Adrenal gland (tissue), 12 donors: ENCODE results near the gene BSPRY. TPM values are rescaled to one million over a fixed set of nuclear protein-coding genes. Genes with fewer than 3 reads are reported as not detected.

Source experiments
- DNase-seq, 7 donors: peaks; one replicate each; pipeline ENCODE4 v3.0.0-alpha.2; 2019 to 2020
- H3K27ac ChIP-seq, 5 donors: fragments of 200-600 bp; sonication (generic) in 4 of 5; 1 replicate in 3 of 5; 2 replicates in 2 of 5; pipeline versions ENCODE4 v1.5.1 to v1.8.0; 2016 to 2020; ENCODE audit warnings: mild to moderate bottlenecking in 1 of 5
- H3K27me3 ChIP-seq: fragments of 200-600 bp; 2 replicates; pipeline ENCODE4 v1.8.0; 2021
- H3K36me3 ChIP-seq, 2 donors: fragments of 200-600 bp; replicated peaks in 1 of 2; 1 replicate in 1 of 2; 2 replicates in 1 of 2; pipeline versions ENCODE4 v1.5.1 to v1.8.0; 2018 to 2022
- H3K4me1 ChIP-seq, 2 donors: fragments of 200-600 bp; replicated peaks in 1 of 2; 1 replicate in 1 of 2; 2 replicates in 1 of 2; pipeline versions ENCODE4 v1.5.1 to v1.8.0; 2018 to 2021
- H3K4me3 ChIP-seq, 4 donors: fragments of 200-600 bp; sonication (generic) in 3 of 4; one replicate each; pipeline ENCODE4 v1.5.1; 2016 to 2018
- H3K9me3 ChIP-seq, 3 donors: fragments of 200-600 bp; sonication (generic) in 1 of 3; replicated peaks in 1 of 3; 1 replicate in 2 of 3; 2 replicates in 1 of 3; pipeline versions ENCODE4 v1.5.1 to v1.8.0; 2016 to 2021
- POLR2A ChIP-seq, 2 donors: fragments of 450-650 bp; IDR thresholded peaks; one replicate each; pipeline ENCODE4 v1.6.1; 2017; ENCODE audit warnings: antibody characterized with exemption in 2 of 2, mild to moderate bottlenecking in 2 of 2, moderate library complexity in 1 of 2
- WGBS, 4 donors: extraction: QIAGEN DNeasy Blood & Tissue Kit in 2 of 4; methylation state at CpG; one replicate each; pipeline versions ENCODE4 v1.1.5 to v1.1.7; 2013 to 2017; 5-methylcytosine and 5-hydroxymethylcytosine counted together
- intact Hi-C, 2 donors: fragments of 100-400 bp; cut with DNase I; formaldehyde crosslinking; loops; one replicate each; pipeline versions ENCODE4 v1.14.1 to v1.15.0; 2022 to 2023
- polyA plus RNA-seq, 3 donors: library from polyadenylated mRNA; stranded (reverse); fragments of 200-250 nt in 2 of 3; fragments of 350-450 nt in 1 of 3; fragmentation: Illumina TruSeq in 1 of 3; extraction: RNeasy Lipid Tissue Mini Kit (QIAGEN cat#74804) in 1 of 3; gene quantifications; one replicate each; pipeline ENCODE4 v1.2.3, GENCODE V29; 2013 to 2014
- total RNA-seq, 9 donors: library from RNA; depleted of rRNA in 4 of 9; stranded (reverse); fragments of >200 nt in 4 of 9; fragments of 120-200 nt in 1 of 9; fragmentation: NEBNext Ultra II Directional in 1 of 9; extraction: Animal tissue kit (Norgen Biotek cat#: 25700) in 1 of 9; gene quantifications; one replicate each; pipeline versions ENCODE4 v1.1.0 to v1.2.4, GENCODE V29; 2013 to 2023
- TF ChIP-seq, protein P1 (sequence below), 6 experiments: fragments of 450-650 bp in 4 of 6; fragments of 200-600 bp in 2 of 6; sonication (generic) in 1 of 6; IDR thresholded peaks; 1 replicate in 5 of 6; 2 replicates in 1 of 6; pipeline versions ENCODE4 v1.5.1 to v1.8.0; 2016 to 2021; ENCODE audit warnings: antibody characterized with exemption in 6 of 6, mild to moderate bottlenecking in 2 of 6, moderate library complexity in 1 of 6
- donor health status: healthy with polysubstance abuse.
- donor health status: Bipolar disorder and iron deficiency.
- donor health status: DM: yes; HTN: yes; CAD: no.
- donor health status: DM: no; HTN: no; CAD: no.
- donor health status: DM: no; HTN: no; CAD: no.
- donor health status: DM: yes; HTN: yes; CAD: no.

The BSPRY gene
- total and polyA plus RNA-seq, 12 donors: 0.89 to 18.6 (median 3.7) TPM

DNA sequence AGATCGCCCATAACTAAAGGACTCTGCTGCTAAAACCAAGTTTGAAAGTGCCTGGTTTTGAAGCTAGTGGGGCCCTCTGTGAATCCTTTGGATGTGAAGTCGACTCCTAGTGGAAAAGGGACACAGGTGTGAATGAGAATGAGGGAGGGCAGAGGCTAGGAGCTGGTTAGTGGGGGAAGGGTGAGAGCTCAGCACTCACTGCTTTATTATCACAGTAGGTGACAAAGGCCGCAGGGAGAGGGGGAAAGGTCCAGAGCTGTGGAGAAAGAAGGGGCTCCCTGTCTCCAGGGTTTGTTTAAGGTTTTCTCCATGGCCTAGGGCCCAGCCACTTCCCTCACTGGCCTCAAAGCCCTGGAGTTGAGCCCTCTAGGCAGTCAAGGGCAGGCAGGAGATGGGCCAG is 23.9 kb downstream of the BSPRY start:
- Histone ChIP-seq H3K36me3 (peaks cover 0 to 25% of the 10 kb centered on the region in 2 donors), H3K27me3 (no peaks in the 10 kb centered on the region), H3K27ac (peak overlapping the region in 2 of 5 donors; percentile 36 to 68), H3K4me3 (no peak overlapping the region), H3K9me3 (no peaks in the 10 kb centered on the region), H3K4me1 (peaks cover 23 to 28% of the 10 kb centered on the region in 2 donors)
- DNase-seq: no peak
- 69 to 75% (median 74%) methylated on average over 3 of the region's 3 CpGs for WGBS, 4 donors
- intact Hi-C loops: no loop called here
- TF ChIP-seq POLR2A (IDR thresholded peaks at IDR 0.05): no peak
- TF ChIP-seq, protein P1, sequence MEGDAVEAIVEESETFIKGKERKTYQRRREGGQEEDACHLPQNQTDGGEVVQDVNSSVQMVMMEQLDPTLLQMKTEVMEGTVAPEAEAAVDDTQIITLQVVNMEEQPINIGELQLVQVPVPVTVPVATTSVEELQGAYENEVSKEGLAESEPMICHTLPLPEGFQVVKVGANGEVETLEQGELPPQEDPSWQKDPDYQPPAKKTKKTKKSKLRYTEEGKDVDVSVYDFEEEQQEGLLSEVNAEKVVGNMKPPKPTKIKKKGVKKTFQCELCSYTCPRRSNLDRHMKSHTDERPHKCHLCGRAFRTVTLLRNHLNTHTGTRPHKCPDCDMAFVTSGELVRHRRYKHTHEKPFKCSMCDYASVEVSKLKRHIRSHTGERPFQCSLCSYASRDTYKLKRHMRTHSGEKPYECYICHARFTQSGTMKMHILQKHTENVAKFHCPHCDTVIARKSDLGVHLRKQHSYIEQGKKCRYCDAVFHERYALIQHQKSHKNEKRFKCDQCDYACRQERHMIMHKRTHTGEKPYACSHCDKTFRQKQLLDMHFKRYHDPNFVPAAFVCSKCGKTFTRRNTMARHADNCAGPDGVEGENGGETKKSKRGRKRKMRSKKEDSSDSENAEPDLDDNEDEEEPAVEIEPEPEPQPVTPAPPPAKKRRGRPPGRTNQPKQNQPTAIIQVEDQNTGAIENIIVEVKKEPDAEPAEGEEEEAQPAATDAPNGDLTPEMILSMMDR (IDR thresholded peaks at IDR 0.05): no peak

DNA sequence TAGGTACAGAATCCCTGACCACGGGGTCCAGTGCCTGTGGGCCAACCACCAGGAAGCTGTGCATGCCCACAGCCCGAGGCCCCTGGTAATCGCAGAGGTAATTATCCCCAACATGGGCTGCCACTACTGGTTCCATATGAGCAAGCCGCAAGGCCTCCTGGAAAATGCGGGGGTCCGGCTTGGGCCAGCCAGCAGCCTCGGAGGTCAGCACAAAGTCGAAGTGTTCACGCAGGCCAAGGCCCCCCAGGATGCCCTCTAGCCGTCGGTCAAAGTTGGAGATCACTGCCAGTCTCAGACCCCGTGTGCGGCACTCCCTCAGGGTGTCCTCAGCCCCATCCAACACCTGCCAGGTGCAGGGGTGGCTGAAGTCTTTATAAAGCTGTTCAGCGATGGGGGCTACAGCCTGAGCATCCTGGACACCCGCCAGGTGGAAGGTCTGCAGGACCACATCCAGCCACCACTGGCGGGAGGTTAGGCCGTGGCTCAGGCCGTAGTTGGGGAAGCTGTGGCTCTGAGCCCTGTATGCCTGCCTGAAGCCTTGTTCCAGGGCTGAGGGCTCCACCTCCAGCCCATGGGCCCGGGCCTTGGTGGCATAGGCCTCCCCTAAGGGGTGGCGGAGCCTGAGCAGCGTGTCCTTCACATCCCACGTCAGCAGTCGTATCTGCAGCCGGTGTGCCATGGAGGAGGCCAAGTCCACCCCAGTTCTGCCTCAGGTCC is 24.5 kb downstream of the BSPRY start:
- TF ChIP-seq POLR2A (IDR thresholded peaks at IDR 0.05): no peak
- TF ChIP-seq, protein P1 (IDR thresholded peaks at IDR 0.05): no peak
- Histone ChIP-seq H3K27me3 (no peaks in the 10 kb centered on the region), H3K4me3 (no peak overlapping the region), H3K36me3 (peaks cover 0 to 25% of the 10 kb centered on the region in 2 donors), H3K27ac (peak overlapping the region in 2 of 5 donors; percentile 36 to 68), H3K4me1 (peaks cover 26 to 31% of the 10 kb centered on the region in 2 donors), H3K9me3 (no peaks in the 10 kb centered on the region)
- DNase-seq: peak in 2 of 7 donors; percentile 29 to 53
- 66 to 80% (median 73%) methylated on average over 10 to 24 of the region's 24 CpGs for WGBS, 4 donors
- intact Hi-C loops: no loop called here

DNA sequence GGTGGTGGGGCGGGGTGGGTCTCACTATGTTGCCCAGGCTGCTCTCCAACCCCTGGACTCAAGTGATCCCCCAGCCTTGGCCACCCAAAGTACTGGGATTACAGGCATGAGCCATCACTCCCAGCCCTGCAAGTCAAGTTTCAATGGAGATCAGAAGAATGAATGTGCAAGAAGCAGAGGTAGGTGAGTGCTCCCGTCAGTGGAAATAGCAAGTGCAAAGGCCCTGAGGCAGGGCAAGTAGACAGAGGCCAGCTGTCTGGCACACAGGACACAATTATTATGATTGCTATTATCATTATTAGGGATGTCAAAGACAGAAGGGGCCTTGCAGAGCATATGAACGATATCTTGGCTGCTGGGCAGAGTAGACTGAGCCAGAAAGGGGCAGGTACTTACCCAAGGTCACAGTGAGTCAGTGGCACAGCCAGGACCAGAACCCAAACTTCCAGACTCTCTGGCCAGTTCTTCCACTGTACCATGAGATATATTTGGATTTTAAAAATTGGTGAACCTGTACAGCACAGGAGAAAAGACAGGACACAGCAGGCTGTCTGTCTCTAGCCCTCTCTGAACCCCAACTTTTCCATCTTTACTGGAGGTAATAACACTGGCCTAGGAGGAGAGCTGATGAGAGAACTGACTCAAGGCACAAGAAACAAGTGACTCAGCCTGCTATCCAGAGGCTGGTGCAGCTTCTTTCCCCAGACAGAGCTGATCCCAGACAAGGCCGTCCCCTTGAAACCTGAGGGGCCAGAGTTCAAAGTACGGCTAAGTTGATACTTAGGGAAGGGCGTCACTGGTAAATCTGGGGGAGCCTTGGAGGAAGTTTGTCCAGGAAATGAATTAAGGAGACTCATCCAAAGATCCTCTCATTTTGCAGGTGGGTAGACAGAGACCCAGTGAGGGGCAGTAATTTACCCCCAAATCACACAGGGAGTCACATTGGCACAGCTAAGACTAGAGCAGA is 26.0 kb downstream of the BSPRY start:
- H3K27ac ChIP-seq: peak overlapping the region; percentile 87 to 99 (median 91)
- H3K4me1 ChIP-seq: peaks cover 31 to 36% of the 10 kb centered on the region in 2 donors
- 47 to 66% (median 60%) methylated on average over 6 of the region's 6 CpGs for WGBS, 4 donors
- peak; percentile 51 to 87 (median 82) for DNase-seq
- intact Hi-C loops: no loop called here
- H3K27me3 ChIP-seq: no peaks in the 10 kb centered on the region
- TF ChIP-seq, protein P1 (IDR thresholded peaks at IDR 0.05): no peak
- TF ChIP-seq POLR2A (IDR thresholded peaks at IDR 0.05): peak in 1 of 2 donors; percentile 67
- H3K36me3 ChIP-seq: peaks cover 0 to 25% of the 10 kb centered on the region in 2 donors
- peak overlapping the region in 2 of 4 donors; percentile 78 to 99 for H3K4me3 ChIP-seq
- no peaks in the 10 kb centered on the region for H3K9me3 ChIP-seq
